H9 (cell line): Measurements from ENCODE around the gene UBA1. TPM values are rescaled to one million over a fixed set of nuclear protein-coding genes. Genes with fewer than 3 reads are reported as not detected.
A peak's percentile ranks its signal among the peaks of the same experiment; 100 is the strongest.

Source experiments
- DNase-seq: peaks from one replicate; pipeline ENCODE4 v3.0.0-alpha.2; 2017
- H2AFZ ChIP-seq: one replicate; pipeline ENCODE4 v1.6.1; 2013; ENCODE audit warnings: mild to moderate bottlenecking, low read length, control low read depth, moderate library complexity
- H2AK5ac ChIP-seq: 2 replicates; pipeline ENCODE4 v1.6.1; 2013; ENCODE audit warnings: low read length, control low read depth, mixed read lengths; ENCODE audit not compliant: insufficient read length
- H2BK120ac ChIP-seq: one replicate; pipeline ENCODE4 v1.6.1; 2013; ENCODE audit warnings: low read depth, mild to moderate bottlenecking, low read length, control low read depth, inconsistent platforms; ENCODE audit not compliant: poor library complexity, severe bottlenecking
- H2BK12ac ChIP-seq: 2 replicates; pipeline ENCODE4 v1.6.1; 2013; ENCODE audit warnings: low read length, control low read depth, mixed read lengths, low read depth; ENCODE audit not compliant: insufficient read length
- H2BK15ac ChIP-seq: 2 replicates; pipeline ENCODE4 v1.6.1; 2013; ENCODE audit warnings: low read depth, low read length, control low read depth
- H2BK20ac ChIP-seq: one replicate; pipeline ENCODE4 v1.6.1; 2013; ENCODE audit warnings: low read depth, mild to moderate bottlenecking, low read length, control low read depth, inconsistent platforms; ENCODE audit not compliant: poor library complexity, severe bottlenecking
- H2BK5ac ChIP-seq: 2 replicates; pipeline ENCODE4 v1.6.1; 2013; ENCODE audit warnings: low read length, control low read depth, mixed read lengths; ENCODE audit not compliant: insufficient read length
- H3K14ac ChIP-seq: 2 replicates; pipeline ENCODE4 v1.6.1; 2013; ENCODE audit warnings: low read length, control low read depth; ENCODE audit not compliant: insufficient read depth
- H3K18ac ChIP-seq: 2 replicates; pipeline ENCODE4 v1.6.1; 2013; ENCODE audit warnings: low read depth, mild to moderate bottlenecking, mixed read lengths, low read length, control low read depth; ENCODE audit not compliant: insufficient read length
- H3K23ac ChIP-seq: 2 replicates; pipeline ENCODE4 v1.6.1; 2013; ENCODE audit warnings: low read length, control low read depth, mixed read lengths, low read depth; ENCODE audit not compliant: insufficient read length
- H3K23me2 ChIP-seq: 2 replicates; pipeline ENCODE4 v1.6.1; 2013; ENCODE audit warnings: low read depth, mild to moderate bottlenecking, mixed read lengths, low read length, control low read depth; ENCODE audit not compliant: insufficient read length, poor library complexity, severe bottlenecking
- H3K27ac ChIP-seq: 2 replicates; pipeline ENCODE4 v1.5.1; 2013; ENCODE audit warnings: low read length, control low read depth, mixed read lengths, low read depth; ENCODE audit not compliant: insufficient read length
- H3K27me3 ChIP-seq: 2 replicates; pipeline ENCODE4 v1.6.1; 2013; ENCODE audit warnings: low read length, control low read depth, inconsistent platforms; ENCODE audit not compliant: insufficient read depth
- H3K4ac ChIP-seq: 2 replicates; pipeline ENCODE4 v1.6.1; 2013; ENCODE audit warnings: low read depth, mild to moderate bottlenecking, control low read depth, inconsistent platforms, low read length, moderate library complexity
- H3K4me1 ChIP-seq: 2 replicates; pipeline ENCODE4 v1.6.1; 2013; ENCODE audit warnings: low read length, control low read depth, inconsistent platforms; ENCODE audit not compliant: insufficient read depth
- H3K4me2 ChIP-seq: 2 replicates; pipeline ENCODE4 v1.6.1; 2013; ENCODE audit warnings: low read length, control low read depth, mixed read lengths; ENCODE audit not compliant: insufficient read length, insufficient read depth
- H3K56ac ChIP-seq: 2 replicates; pipeline ENCODE4 v1.6.1; 2013; ENCODE audit warnings: low read depth, mild to moderate bottlenecking, mixed read lengths, low read length, control low read depth; ENCODE audit not compliant: insufficient read length
- H3K79me1 ChIP-seq: 2 replicates; pipeline ENCODE4 v1.6.1; 2013; ENCODE audit warnings: low read depth, mild to moderate bottlenecking, moderate library complexity, low read length, control low read depth, inconsistent platforms; ENCODE audit not compliant: insufficient read depth, poor library complexity, severe bottlenecking
- H3K79me2 ChIP-seq: 2 replicates; pipeline ENCODE4 v1.6.1; 2013; ENCODE audit warnings: low read length, control low read depth, inconsistent platforms; ENCODE audit not compliant: insufficient read depth
- H3K9ac ChIP-seq: 2 replicates; pipeline ENCODE4 v1.6.1; 2013; ENCODE audit warnings: low read length, control low read depth, mixed read lengths; ENCODE audit not compliant: insufficient read length; ENCODE audit errors: extremely low read depth
- H3K9me3 ChIP-seq: one replicate; pipeline ENCODE4 v1.6.1; 2013; ENCODE audit warnings: low read depth, low read length, inconsistent platforms; ENCODE audit not compliant: control insufficient read depth
- H3T11ph ChIP-seq: one replicate; pipeline ENCODE4 v1.6.1; 2013; ENCODE audit warnings: mild to moderate bottlenecking, low read length, control low read depth, inconsistent platforms
- H4K20me1 ChIP-seq: one replicate; pipeline ENCODE4 v1.6.1; 2013; ENCODE audit not compliant: control insufficient read depth, insufficient read length, insufficient read depth
- H4K5ac ChIP-seq: 2 replicates; pipeline ENCODE4 v1.6.1; 2013; ENCODE audit warnings: low read depth, mild to moderate bottlenecking, mixed read lengths, low read length, control low read depth; ENCODE audit not compliant: insufficient read length
- H4K8ac ChIP-seq: replicated peaks from 2 replicates; pipeline ENCODE4 v1.6.1; 2013; ENCODE audit warnings: low read length, control low read depth, mixed read lengths, low read depth; ENCODE audit not compliant: insufficient read length
- H4K91ac ChIP-seq: 2 replicates; pipeline ENCODE4 v1.6.1; 2013; ENCODE audit warnings: low read depth, mild to moderate bottlenecking, moderate library complexity, mixed read lengths, low read length, control low read depth; ENCODE audit not compliant: insufficient read length
- H3K27ac Mint-ChIP-seq, 3 experiments: 2 replicates in 2 of 3; 3 replicates in 1 of 3; pipeline ENCODE4 v1.8.0; 2020 to 2021; ENCODE audit warnings: mixed read lengths in 3 of 3, mild to moderate bottlenecking in 1 of 3, moderate library complexity in 1 of 3
- H3K27me3 Mint-ChIP-seq: 2 replicates; pipeline ENCODE4 v1.8.0; 2021; ENCODE audit warnings: low read depth, mild to moderate bottlenecking, moderate library complexity, mixed read lengths
- H3K36me3 Mint-ChIP-seq, 3 experiments: 2 replicates in 2 of 3; 3 replicates in 1 of 3; pipeline ENCODE4 v1.8.0; 2020 to 2021; ENCODE audit warnings: low read depth in 3 of 3, mixed read lengths in 3 of 3; ENCODE audit not compliant: insufficient read depth in 1 of 3
- H3K4me1 Mint-ChIP-seq, 2 experiments: 2 replicates each; pipeline ENCODE4 v1.8.0; 2020; ENCODE audit warnings: mixed read lengths in 2 of 2
- H3K4me3 Mint-ChIP-seq, 2 experiments: 2 replicates in 1 of 2; 3 replicates in 1 of 2; pipeline ENCODE4 v1.8.0; 2020 to 2021; ENCODE audit warnings: mild to moderate bottlenecking in 2 of 2, mixed read lengths in 2 of 2, moderate library complexity in 1 of 2
- H3K9me3 Mint-ChIP-seq, 2 experiments: 2 replicates in 1 of 2; 3 replicates in 1 of 2; pipeline ENCODE4 v1.8.0; 2020; ENCODE audit warnings: mild to moderate bottlenecking in 2 of 2, mixed read lengths in 2 of 2, moderate library complexity in 1 of 2
- WGBS: extraction: QIAGEN DNeasy Blood & Tissue Kit; methylation state at CpG from one replicate; pipeline ENCODE4 v1.1.7; 2013; ENCODE audit warnings: missing lambda C conversion rate, low lambda C conversion rate, mixed read lengths; ENCODE audit not compliant: insufficient read length; ENCODE audit errors: extremely low coverage; 5-methylcytosine and 5-hydroxymethylcytosine counted together
- total RNA-seq: library from RNA; stranded (reverse); gene quantifications from 2 replicates; pipeline ENCODE4 v1.2.1, GENCODE V29; 2021
- TF ChIP-seq, protein P1 (sequence below): fragments of 200-600 bp; sonication (generic); conservative IDR thresholded peaks from 3 replicates; pipeline ENCODE4 v1.8.0; 2021; ENCODE audit warnings: antibody characterized with exemption, mild to moderate bottlenecking

The UBA1 gene
- total RNA-seq, 1 experiment from 2014 or later: 427 TPM

DNA sequence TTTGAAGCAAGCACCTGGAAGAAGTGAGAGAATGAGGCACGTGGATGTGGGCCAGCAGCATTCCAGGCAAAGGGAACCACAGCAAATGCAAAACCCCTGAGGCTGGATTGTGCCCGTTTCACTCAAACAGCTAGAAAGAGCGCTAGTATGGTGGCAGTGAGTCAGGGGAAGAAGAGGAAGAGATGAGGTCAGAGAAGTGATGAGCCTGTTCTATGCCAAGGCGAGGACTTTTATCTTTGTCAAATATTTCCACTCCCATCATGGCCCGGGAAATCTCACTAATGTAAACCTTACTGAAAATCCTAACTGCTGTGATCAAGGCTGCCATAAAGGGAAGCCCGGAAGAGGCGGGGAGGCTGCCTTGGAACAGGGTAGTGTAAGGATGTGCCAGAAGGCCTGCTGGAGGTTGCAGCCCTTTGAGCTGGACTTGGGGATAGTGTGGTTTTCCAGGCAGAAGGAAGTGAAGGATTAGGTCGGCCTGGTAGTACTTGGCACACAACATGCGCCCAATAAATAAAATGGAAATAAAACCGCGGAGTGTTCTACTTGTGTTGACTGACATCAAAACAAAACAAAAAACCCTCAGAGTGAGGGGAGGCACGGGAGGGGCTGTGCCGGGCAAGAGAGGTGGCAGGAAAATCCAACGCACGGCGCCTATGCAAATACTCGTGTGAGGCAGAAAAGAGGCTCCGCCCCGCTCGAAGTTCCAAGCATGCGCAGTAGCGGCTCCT lies 23.7 kb downstream of the UBA1 start:
- Histone ChIP-seq H2AK5ac (no peak overlapping the region), H2BK20ac (no peak overlapping the region), H2BK5ac (no peak overlapping the region), H3K27ac (peak overlapping the region; percentile 69), H3K79me2 (peaks cover 25% of the 10 kb centered on the region; the same call in 1 of the 2 replicates), H4K91ac (no peak overlapping the region), H2AFZ (no peak overlapping the region), H4K8ac (no peak overlapping the region), H3K9ac (peak overlapping the region; percentile 49), H3K9me3 (no peaks in the 10 kb centered on the region), H3T11ph (no peak overlapping the region), H3K27me3 (no peaks in the 10 kb centered on the region), H3K23ac (no peak overlapping the region), H2BK120ac (no peak overlapping the region), H2BK12ac (no peak overlapping the region), H3K18ac (peak overlapping the region; percentile 50), H4K20me1 (no peaks in the 10 kb centered on the region), H3K4me1 (peaks cover 6% of the 10 kb centered on the region; the same call in 1 of the 2 replicates), H3K14ac (peak overlapping the region; percentile 6; the same call in 1 of the 2 replicates), H3K56ac (no peak overlapping the region), H2BK15ac (no peak overlapping the region), H3K23me2 (peaks cover 14% of the 10 kb centered on the region), H3K4me2 (peak overlapping the region; percentile 79), H3K79me1 (peaks cover 5% of the 10 kb centered on the region), H3K4ac (no peak overlapping the region), H4K5ac (no peak overlapping the region)
- H3K36me3 Mint-ChIP-seq: peaks cover 50 to 65% (median 65%) of the 10 kb centered on the region in 3 experiments
- peak overlapping the region; percentile 93 to 96 (median 95) for H3K27ac Mint-ChIP-seq
- peaks cover 36 to 38% of the 10 kb centered on the region in 2 experiments for H3K4me1 Mint-ChIP-seq
- peak; percentile 53 for DNase-seq
- TF ChIP-seq, protein P1, sequence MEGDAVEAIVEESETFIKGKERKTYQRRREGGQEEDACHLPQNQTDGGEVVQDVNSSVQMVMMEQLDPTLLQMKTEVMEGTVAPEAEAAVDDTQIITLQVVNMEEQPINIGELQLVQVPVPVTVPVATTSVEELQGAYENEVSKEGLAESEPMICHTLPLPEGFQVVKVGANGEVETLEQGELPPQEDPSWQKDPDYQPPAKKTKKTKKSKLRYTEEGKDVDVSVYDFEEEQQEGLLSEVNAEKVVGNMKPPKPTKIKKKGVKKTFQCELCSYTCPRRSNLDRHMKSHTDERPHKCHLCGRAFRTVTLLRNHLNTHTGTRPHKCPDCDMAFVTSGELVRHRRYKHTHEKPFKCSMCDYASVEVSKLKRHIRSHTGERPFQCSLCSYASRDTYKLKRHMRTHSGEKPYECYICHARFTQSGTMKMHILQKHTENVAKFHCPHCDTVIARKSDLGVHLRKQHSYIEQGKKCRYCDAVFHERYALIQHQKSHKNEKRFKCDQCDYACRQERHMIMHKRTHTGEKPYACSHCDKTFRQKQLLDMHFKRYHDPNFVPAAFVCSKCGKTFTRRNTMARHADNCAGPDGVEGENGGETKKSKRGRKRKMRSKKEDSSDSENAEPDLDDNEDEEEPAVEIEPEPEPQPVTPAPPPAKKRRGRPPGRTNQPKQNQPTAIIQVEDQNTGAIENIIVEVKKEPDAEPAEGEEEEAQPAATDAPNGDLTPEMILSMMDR: no peak
- peaks cover 0 to 2% of the 10 kb centered on the region in 2 experiments; a peak in 2 of 5 replicates for H3K9me3 Mint-ChIP-seq
- whole genome bisulfite sequencing: no CpG with 5 or more reads among the region's 22 CpGs
- peak overlapping the region; percentile 92 to 96 for H3K4me3 Mint-ChIP-seq
- H3K27me3 Mint-ChIP-seq: no peaks in the 10 kb centered on the region; the same call in 1 of the 2 replicates
